Esophagus squamous epithelium (tissue), 4 donors: Measurements from ENCODE around the gene TBC1D14.

Experiments used
- CTCF ChIP-seq, 6 experiments: fragments of 450-650 bp in 4 of 6; fragments of 200-600 bp in 2 of 6; sonication (generic) in 2 of 6; IDR thresholded peaks; one replicate each; pipeline ENCODE4 v1.5.1; 2016 to 2019; ENCODE audit warnings: antibody characterized with exemption in 6 of 6, mild to moderate bottlenecking in 4 of 6, moderate library complexity in 4 of 6
- POLR2A ChIP-seq, 4 donors: fragments of 450-650 bp; IDR thresholded peaks; one replicate each; pipeline ENCODE4 v1.6.1; 2017; ENCODE audit warnings: antibody characterized with exemption in 4 of 4, mild to moderate bottlenecking in 4 of 4, moderate library complexity in 3 of 4

- TF ChIP-seq CTCF (IDR thresholded peaks at IDR 0.05) = no peak
- TF ChIP-seq POLR2A (IDR thresholded peaks at IDR 0.05) = no peak
Observed at GRCh38 chr4:6984612-6985425, 75.2 kb downstream of the TBC1D14 start.
